Stomach (tissue), 9 donors: Measurements from ENCODE around the gene PTHLH. TPM values are rescaled to one million over a fixed set of nuclear protein-coding genes. Genes with fewer than 3 reads are reported as not detected.

ENCODE experiments used
- DNase-seq, 2 donors: peaks; one replicate each; pipeline versions ENCODE4 v3.0.0 to v3.0.0-alpha.2; 2013 to 2019
- H3K27ac ChIP-seq, 5 donors: fragments of 200-600 bp in 4 of 5; sonication (generic) in 4 of 5; one replicate each; pipeline ENCODE4 v1.5.1; 2013 to 2019; ENCODE audit warnings: mild to moderate bottlenecking in 1 of 5, moderate library complexity in 1 of 5
- H3K27me3 ChIP-seq, 3 donors: fragments of 200-600 bp; sonication (generic); one replicate each; pipeline ENCODE4 v1.5.1; 2017 to 2019; ENCODE audit warnings: mixed run types in 1 of 3
- H3K36me3 ChIP-seq, 4 donors: fragments of 200-600 bp; sonication (generic); 1 replicate in 3 of 4; 2 replicates in 1 of 4; pipeline ENCODE4 v1.5.1; 2016 to 2019
- H3K4me1 ChIP-seq, 4 donors: fragments of 200-600 bp; sonication (generic); one replicate each; pipeline ENCODE4 v1.5.1; 2016 to 2019
- H3K4me3 ChIP-seq, 4 donors: fragments of 200-600 bp; sonication (generic) in 3 of 4; one replicate each; pipeline ENCODE4 v1.5.1; 2016 to 2019; ENCODE audit warnings: mild to moderate bottlenecking in 1 of 4
- H3K9me3 ChIP-seq, 4 donors: fragments of 200-600 bp; sonication (generic); one replicate each; pipeline ENCODE4 v1.5.1; 2016 to 2019
- CTCF ChIP-seq, 7 experiments: fragments of 450-650 bp in 4 of 7; fragments of 200-600 bp in 3 of 7; sonication (generic) in 3 of 7; IDR thresholded peaks; one replicate each; pipeline ENCODE4 v1.5.1; 2016 to 2019; ENCODE audit warnings: antibody characterized with exemption in 7 of 7, control low read depth in 2 of 7, mild to moderate bottlenecking in 1 of 7
- EP300 ChIP-seq: sonication (generic); formaldehyde crosslinking; IDR thresholded peaks from one replicate; pipeline ENCODE4 v1.6.1; 2017; ENCODE audit warnings: antibody characterized with exemption
- POLR2A ChIP-seq, 4 donors: fragments of 450-650 bp; IDR thresholded peaks; one replicate each; pipeline ENCODE4 v1.6.1; 2016; ENCODE audit warnings: antibody characterized with exemption in 4 of 4, control low read depth in 2 of 4, mild to moderate bottlenecking in 1 of 4, moderate library complexity in 1 of 4
- POLR2AphosphoS5 ChIP-seq, 3 donors: sonication (generic); formaldehyde crosslinking; IDR thresholded peaks; one replicate each; pipeline ENCODE4 v1.6.1; 2016; ENCODE audit warnings: antibody characterized with exemption in 3 of 3
- WGBS, 5 donors: extraction: QIAGEN DNeasy Blood & Tissue Kit in 3 of 5; methylation state at CpG; one replicate each; pipeline versions ENCODE4 v1.1.5 to v1.1.7; 2013 to 2018; 5-methylcytosine and 5-hydroxymethylcytosine counted together
- intact Hi-C: fragments of 100-400 bp; cut with DNase I; formaldehyde crosslinking; loops from one replicate; pipeline ENCODE4 v1.15.1; 2023; ENCODE audit warnings: low total_unique reads
- polyA plus RNA-seq, 3 donors: library from polyadenylated mRNA; stranded (reverse); fragments of 200-250 nt; gene quantifications; one replicate each; pipeline ENCODE4 v1.2.3, GENCODE V29; 2013
- total RNA-seq, 5 donors: library from RNA; depleted of rRNA; stranded (reverse); fragments of >200 nt; gene quantifications; one replicate each; pipeline versions ENCODE4 v1.1.0 to v1.2.3, GENCODE V29; 2014 to 2016
- donor health status: healthy with polysubstance abuse.
- donor health status: Bipolar disorder and iron deficiency.
- donor health status: healthy.

PTHLH gene
- total and polyA plus RNA-seq, 8 donors, result 0.58 to 4.8 (median 1.7) TPM; not detected in 2

- DNase-seq, result no peak
- Histone ChIP-seq H3K27ac (no peak overlapping the region), H3K27me3 (no peaks in the 10 kb centered on the region), H3K4me1 (no peaks in the 10 kb centered on the region), H3K9me3 (no peaks in the 10 kb centered on the region), H3K36me3 (no peaks in the 10 kb centered on the region), H3K4me3 (no peak overlapping the region)
- intact Hi-C loops, result no loop called here
- TF ChIP-seq CTCF (IDR thresholded peaks at IDR 0.05), result no peak
- no peak for TF ChIP-seq POLR2A (IDR thresholded peaks at IDR 0.05)
- TF ChIP-seq POLR2AphosphoS5 (IDR thresholded peaks at IDR 0.05), result no peak
- no peak for TF ChIP-seq EP300
- WGBS, 5 donors, result 97 to 100% (median 99%) methylated on average over 1 of the region's 1 CpG
Observed at GRCh38 chr12:27995406-27995805, 22.9 kb upstream of the PTHLH start.

GRCh38 chr12:27988594-27989233 lies 16.2 kb upstream of the PTHLH start:
- Histone ChIP-seq H3K4me3 (no peak overlapping the region), H3K9me3 (no peaks in the 10 kb centered on the region), H3K27me3 (no peaks in the 10 kb centered on the region), H3K27ac (no peak overlapping the region), H3K4me1 (no peaks in the 10 kb centered on the region), H3K36me3 (no peaks in the 10 kb centered on the region)
- 76 to 84% (median 79%) methylated on average over 2 of the region's 2 CpGs for WGBS, 5 donors
- TF ChIP-seq POLR2AphosphoS5 (IDR thresholded peaks at IDR 0.05), result no peak
- TF ChIP-seq EP300, result no peak
- TF ChIP-seq CTCF (IDR thresholded peaks at IDR 0.05), result no peak
- TF ChIP-seq POLR2A (IDR thresholded peaks at IDR 0.05), result no peak
- no peak for DNase-seq
- intact Hi-C loops, result no loop called here

- WGBS, 5 donors, result 67 to 75% (median 72%) methylated on average over 5 of the region's 5 CpGs
Observed at GRCh38 chr12:27987331-27987730, 14.8 kb upstream of the PTHLH start.

GRCh38 chr12:27984275-27984674 lies 11.7 kb upstream of the PTHLH start:
- Histone ChIP-seq H3K9me3 (no peaks in the 10 kb centered on the region), H3K4me1 (no peaks in the 10 kb centered on the region), H3K36me3 (no peaks in the 10 kb centered on the region), H3K27ac (no peak overlapping the region), H3K27me3 (no peaks in the 10 kb centered on the region), H3K4me3 (no peak overlapping the region)
- 47 to 68% (median 57%) methylated on average over 2 of the region's 2 CpGs for WGBS, 5 donors
- intact Hi-C loops, result no loop called here
- DNase-seq, result no peak
- TF ChIP-seq EP300 (no peak), CTCF (IDR thresholded peaks at IDR 0.05) (no peak), POLR2AphosphoS5 (IDR thresholded peaks at IDR 0.05) (no peak), POLR2A (IDR thresholded peaks at IDR 0.05) (no peak)

More at GRCh38 chr12:27987331-27987730, 14.8 kb upstream of the PTHLH start:
- Histone ChIP-seq H3K36me3 (no peaks in the 10 kb centered on the region), H3K9me3 (no peaks in the 10 kb centered on the region), H3K4me3 (no peak overlapping the region), H3K4me1 (no peaks in the 10 kb centered on the region), H3K27ac (no peak overlapping the region), H3K27me3 (no peaks in the 10 kb centered on the region)
- intact Hi-C loops, result no loop called here
- no peak for TF ChIP-seq CTCF (IDR thresholded peaks at IDR 0.05)
- no peak for DNase-seq
